COLO668 (cell line): ENCODE measurements around the gene SPEG.

ENCODE experiments used
- DNase-seq: peaks from one replicate; lab custom pipeline; 2025; ENCODE audit not compliant: unreplicated experiment; lab: John Stamatoyannopoulos, UW

SPEG gene

DNA sequence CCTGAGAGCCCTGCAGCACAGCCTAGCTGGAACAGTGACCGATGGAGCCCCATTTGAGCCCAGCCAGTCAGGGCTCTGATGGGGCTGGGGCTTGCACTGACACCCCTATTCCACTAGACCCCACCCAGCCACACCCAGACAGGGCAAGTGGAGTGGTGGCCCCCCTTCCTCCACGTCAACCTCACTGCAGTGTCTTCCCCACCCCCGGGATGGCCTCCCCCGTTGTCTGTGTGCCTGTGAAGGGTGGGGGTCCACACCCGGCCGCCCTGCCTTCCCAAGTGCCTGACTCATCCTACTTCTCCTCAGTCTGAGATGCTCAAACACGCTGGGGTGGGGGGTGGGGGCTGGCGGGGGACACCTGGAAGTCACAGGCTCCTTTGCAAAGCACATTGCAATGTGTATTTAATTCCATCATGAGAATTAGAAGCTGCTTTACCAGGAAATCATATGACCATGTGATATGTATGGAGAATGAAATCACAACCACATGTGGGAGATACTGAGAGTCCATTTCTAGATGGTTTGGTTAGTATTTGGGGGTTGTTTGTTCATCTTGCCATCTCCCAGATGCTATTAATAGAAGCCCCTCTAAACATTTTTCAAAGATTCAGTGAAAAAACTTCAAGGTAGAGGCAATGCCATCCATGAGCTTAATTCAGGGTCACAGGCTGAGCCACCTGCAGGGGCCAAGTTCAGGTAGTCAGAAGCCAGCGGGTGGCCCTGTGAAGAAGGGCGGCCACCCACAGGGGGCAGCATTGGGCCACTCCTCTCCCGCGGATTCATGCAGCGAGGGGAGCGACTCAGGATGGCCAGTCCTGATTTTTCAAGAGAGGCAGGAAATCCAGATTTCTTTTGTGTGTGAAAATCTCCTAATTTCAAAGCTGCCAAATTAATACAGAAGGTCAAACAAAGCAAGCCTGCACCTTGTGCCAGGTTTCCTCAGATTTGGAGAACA, 41.3 kb downstream of the SPEG start:
- DNase-seq = peak; percentile 67

DNA sequence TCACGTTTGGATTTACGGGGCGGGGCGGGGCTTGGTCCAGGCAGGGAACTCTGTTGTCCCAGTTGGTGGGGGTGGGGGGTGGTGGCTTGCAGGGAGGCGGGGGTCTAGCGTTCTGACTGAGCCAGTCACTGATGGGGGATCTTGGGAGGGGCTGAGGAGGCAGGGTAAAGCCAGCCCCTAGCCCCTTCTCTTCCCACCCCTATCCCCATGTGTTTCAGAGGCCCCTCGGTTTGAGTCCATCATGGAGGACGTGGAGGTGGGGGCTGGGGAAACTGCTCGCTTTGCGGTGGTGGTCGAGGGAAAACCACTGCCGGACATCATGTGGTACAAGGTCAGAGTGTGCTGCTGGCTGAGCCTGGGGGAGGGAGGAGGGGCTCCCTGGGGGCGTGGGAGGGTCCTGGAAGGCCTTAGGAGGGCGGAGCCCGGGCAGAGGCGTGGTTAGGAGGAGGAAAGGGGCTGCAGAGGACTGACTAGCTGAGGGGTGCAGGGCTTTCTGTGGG, 42.1 kb downstream of the SPEG start:
- DNase-seq = no peak

DNA sequence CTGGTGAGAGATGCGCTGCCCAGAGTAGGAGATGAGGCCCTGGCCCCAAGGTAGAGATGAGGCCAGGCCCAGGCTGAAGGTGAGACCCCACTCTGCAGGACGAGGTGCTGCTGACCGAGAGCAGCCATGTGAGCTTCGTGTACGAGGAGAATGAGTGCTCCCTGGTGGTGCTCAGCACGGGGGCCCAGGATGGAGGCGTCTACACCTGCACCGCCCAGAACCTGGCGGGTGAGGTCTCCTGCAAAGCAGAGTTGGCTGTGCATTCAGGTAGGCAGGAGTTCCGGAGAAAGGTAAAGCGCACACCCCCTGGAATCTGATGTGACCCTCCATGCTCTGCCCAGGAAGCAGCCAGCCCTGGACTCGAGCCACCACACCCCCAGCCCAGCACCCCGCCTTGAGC, 42.5 kb downstream of the SPEG start:
- no peak for DNase-seq

DNA sequence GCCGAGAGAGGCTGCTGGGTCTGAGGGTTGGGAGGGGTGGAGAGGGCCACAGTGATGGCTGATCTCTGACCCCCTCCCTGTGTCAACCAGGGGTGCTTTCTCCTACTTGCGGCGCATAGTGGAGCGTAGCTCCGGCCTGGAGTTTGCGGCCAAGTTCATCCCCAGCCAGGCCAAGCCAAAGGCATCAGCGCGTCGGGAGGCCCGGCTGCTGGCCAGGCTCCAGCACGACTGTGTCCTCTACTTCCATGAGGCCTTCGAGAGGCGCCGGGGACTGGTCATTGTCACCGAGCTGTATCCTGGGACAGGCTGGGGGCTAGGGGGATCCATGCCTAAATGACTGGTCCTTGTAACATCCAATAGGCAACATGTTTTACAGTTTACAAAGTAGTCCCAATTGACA, 43.2 kb downstream of the SPEG start:
- no peak for DNase-seq

DNA sequence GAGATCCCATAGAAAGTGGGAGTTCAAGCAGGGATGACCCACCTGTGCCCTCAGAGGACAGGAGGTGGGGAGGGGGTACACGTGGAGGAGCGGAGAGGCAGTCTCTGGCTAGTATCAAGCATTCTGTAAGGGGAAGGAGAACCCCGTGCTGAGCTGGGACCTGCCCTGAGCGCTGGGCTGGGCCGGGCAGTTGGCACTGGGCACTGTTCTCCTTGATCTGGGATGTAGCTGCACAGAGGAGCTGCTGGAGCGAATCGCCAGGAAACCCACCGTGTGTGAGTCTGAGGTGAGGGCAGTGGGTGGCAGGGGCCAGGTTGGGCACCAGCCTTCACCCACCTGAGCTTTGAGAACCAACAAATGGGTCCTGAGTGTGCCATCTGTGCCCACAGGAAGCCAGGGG, 44.3 kb downstream of the SPEG start:
- no peak for DNase-seq

DNA sequence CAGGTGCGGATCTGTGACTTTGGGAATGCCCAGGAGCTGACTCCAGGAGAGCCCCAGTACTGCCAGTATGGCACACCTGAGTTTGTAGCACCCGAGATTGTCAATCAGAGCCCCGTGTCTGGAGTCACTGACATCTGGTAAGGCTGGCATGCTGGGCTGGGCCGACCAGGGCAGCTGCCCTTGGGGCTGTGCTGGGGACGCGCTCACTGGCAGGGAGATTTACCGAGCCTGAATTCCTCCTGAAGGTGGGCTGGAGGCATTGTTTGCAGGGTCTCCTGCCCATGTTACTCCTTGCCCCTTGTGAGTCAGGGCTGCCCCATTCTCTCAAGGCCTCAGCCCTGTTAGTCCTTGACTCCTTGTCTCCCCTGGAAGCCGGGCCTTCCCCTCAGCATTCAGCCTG, 45.4 kb downstream of the SPEG start:
- no peak for DNase-seq

DNA sequence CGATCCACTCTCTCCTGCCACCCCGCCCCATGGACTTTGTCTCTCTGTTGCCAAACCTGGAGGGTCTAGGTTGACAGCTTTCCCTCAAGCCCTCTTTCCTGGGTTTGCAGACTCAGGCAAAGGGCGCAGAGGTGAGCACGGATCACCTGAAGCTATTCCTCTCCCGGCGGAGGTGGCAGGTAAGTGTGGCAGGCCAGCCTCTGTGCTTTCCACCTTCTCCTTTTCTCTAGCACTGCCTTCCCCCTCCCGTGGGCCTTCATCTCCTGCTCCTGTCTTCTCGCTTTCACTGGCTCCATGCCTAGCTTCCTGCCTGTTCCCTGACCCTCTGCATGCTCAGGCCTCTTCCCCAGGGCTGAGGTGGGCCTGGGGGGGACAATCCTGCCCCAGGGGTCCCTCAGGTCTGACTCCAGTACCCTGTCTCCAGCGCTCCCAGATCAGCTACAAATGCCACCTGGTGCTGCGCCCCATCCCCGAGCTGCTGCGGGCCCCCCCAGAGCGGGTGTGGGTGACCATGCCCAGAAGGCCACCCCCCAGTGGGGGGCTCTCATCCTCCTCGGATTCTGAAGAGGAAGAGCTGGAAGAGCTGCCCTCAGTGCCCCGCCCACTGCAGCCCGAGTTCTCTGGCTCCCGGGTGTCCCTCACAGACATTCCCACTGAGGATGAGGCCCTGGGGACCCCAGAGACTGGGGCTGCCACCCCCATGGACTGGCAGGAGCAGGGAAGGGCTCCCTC, 48.2 kb downstream of the SPEG start:
- DNase-seq = no peak

DNA sequence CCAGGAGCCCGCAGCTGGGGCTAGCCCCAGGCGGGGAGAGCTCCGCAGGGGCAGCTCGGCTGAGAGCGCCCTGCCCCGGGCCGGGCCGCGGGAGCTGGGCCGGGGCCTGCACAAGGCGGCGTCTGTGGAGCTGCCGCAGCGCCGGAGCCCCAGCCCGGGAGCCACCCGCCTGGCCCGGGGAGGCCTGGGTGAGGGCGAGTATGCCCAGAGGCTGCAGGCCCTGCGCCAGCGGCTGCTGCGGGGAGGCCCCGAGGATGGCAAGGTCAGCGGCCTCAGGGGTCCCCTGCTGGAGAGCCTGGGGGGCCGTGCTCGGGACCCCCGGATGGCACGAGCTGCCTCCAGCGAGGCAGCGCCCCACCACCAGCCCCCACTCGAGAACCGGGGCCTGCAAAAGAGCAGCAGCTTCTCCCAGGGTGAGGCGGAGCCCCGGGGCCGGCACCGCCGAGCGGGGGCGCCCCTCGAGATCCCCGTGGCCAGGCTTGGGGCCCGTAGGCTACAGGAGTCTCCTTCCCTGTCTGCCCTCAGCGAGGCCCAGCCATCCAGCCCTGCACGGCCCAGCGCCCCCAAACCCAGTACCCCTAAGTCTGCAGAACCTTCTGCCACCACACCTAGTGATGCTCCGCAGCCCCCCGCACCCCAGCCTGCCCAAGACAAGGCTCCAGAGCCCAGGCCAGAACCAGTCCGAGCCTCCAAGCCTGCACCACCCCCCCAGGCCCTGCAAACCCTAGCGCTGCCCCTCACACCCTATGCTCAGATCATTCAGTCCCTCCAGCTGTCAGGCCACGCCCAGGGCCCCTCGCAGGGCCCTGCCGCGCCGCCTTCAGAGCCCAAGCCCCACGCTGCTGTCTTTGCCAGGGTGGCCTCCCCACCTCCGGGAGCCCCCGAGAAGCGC, 49.1 kb downstream of the SPEG start:
- DNase-seq = no peak

DNA sequence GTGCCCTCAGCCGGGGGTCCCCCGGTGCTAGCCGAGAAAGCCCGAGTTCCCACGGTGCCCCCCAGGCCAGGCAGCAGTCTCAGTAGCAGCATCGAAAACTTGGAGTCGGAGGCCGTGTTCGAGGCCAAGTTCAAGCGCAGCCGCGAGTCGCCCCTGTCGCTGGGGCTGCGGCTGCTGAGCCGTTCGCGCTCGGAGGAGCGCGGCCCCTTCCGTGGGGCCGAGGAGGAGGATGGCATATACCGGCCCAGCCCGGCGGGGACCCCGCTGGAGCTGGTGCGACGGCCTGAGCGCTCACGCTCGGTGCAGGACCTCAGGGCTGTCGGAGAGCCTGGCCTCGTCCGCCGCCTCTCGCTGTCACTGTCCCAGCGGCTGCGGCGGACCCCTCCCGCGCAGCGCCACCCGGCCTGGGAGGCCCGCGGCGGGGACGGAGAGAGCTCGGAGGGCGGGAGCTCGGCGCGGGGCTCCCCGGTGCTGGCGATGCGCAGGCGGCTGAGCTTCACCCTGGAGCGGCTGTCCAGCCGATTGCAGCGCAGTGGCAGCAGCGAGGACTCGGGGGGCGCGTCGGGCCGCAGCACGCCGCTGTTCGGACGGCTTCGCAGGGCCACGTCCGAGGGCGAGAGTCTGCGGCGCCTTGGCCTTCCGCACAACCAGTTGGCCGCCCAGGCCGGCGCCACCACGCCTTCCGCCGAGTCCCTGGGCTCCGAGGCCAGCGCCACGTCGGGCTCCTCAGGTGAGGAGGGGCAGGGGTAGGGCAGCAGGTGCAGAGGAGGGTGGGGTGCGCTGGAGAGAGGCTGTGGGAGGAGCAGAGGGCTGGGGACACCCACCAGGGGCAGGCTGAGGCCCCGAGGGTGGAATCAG, 49.9 kb downstream of the SPEG start:
- peak; percentile 28 for DNase-seq

DNA sequence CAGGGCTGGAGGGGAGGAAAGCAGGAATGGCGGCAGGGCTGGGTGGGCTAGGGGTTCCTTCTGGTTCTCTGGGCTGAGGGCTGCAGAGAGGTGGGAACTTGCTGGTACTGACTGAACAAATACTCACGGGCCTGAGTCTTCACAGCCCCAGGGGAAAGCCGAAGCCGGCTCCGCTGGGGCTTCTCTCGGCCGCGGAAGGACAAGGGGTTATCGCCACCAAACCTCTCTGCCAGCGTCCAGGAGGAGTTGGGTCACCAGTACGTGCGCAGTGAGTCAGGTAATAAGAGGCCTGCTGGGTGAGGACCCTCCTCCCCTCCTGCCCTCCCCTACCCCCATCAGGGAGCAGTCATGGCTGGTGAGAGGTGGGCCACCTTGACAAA, 50.5 kb downstream of the SPEG start:
- DNase-seq = no peak

DNA sequence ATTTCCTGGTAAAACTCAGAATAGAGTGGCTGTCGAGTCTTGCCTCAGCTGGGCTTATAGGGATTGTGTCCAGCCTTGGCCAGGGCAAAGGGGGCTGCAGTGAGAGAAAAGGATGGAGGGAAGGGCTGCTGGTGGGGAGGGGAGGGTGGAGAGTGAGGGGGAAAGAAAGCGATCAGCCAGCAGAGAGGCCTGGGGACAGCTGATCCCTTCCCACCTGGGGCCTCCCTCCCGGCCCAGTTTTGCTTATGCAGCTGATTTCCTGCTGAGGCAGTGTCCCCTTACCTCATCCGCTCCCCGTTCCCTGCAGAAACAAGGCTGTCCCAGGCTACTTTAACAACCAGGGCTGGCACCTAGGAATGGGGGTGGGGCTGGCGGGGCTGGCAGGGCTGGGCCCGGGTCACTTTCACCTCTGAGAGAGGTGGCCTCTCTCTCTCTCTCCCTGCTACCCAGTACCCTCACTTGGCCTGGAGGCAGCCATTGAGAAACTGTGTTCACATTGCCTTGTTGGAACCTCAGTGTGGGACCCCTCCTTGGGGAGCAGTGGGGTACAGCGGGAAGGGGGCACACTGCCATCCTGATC, 51.8 kb downstream of the SPEG start:
- DNase-seq = peak; percentile 14

DNA sequence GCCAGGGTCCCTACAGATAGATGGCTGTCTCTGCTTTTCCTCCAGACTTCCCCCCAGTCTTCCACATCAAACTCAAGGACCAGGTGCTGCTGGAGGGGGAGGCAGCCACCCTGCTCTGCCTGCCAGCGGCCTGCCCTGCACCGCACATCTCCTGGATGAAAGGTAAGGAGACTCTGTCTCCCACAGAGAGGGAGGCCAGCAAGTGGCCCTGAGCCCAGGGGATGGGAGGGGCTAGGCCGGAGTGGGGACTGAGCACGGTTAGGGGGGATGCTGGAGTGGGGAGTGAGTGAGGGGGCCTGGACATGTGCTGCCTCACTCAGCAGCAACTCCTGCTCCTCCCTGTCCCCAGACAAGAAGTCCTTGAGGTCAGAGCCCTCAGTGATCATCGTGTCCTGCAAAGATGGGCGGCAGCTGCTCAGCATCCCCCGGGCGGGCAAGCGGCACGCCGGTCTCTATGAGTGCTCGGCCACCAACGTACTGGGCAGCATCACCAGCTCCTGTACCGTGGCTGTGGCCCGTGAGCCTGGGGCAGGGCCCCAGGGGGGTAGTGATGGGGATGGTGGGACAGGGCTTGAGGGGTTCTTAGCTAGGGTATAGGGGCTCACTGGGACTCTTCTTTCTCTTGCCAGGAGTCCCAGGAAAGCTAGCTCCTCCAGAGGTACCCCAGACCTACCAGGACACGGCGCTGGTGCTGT, 53.7 kb downstream of the SPEG start:
- no peak for DNase-seq

DNA sequence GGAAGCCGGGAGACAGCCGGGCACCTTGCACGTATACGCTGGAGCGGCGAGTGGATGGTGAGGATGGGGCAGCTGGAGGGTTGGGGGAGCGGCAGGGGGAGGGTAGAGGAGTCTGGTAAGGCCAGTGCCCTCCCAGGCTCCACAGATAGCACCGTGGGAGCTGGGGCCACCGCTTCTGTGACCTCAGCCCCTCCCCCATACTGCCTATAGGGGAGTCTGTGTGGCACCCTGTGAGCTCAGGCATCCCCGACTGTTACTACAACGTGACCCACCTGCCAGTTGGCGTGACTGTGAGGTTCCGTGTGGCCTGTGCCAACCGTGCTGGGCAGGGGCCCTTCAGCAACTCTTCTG, 54.2 kb downstream of the SPEG start:
- no peak for DNase-seq

DNA sequence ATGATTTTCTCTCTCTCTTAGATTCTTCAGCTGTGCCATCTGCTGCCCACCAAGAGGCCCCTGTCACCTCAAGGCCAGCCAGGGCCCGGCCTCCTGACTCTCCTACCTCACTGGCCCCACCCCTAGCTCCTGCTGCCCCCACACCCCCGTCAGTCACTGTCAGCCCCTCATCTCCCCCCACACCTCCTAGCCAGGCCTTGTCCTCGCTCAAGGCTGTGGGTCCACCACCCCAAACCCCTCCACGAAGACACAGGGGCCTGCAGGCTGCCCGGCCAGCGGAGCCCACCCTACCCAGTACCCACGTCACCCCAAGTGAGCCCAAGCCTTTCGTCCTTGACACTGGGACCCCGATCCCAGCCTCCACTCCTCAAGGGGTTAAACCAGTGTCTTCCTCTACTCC, 54.7 kb downstream of the SPEG start:
- no peak for DNase-seq

DNA sequence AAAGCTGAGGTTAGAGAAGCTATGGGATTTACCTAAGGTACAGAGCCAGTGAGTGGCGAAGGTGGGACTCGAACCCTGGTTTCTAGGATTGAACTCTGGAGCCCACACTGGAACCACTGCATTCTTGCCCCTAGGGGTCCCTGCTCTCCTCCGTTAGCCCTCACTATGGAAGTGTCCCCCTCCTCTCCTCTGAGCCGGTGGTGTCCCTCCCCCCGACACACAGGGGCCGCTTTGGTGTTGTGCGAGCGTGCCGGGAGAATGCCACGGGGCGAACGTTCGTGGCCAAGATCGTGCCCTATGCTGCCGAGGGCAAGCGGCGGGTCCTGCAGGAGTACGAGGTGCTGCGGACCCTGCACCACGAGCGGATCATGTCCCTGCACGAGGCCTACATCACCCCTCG, 55.5 kb downstream of the SPEG start:
- DNase-seq = no peak

DNA sequence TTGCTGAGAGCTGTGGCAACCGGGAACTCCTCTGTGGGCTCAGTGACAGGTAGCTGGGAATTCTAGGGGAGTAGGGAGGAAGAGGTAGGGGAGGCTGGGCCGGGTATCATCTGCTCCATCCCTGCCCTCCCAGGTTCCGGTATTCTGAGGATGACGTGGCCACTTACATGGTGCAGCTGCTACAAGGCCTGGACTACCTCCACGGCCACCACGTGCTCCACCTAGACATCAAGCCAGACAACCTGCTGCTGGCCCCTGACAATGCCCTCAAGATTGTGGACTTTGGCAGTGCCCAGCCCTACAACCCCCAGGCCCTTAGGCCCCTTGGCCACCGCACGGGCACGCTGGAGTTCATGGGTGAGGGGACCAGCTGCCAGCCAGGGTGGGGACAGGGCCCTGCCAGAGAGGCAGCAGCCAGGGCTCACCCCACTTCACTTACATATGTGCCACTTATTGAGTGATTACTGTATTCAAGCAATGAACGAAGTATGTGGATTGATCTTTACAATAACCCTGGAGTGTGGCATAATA, 56.0 kb downstream of the SPEG start:
- peak; percentile 36 for DNase-seq

DNA sequence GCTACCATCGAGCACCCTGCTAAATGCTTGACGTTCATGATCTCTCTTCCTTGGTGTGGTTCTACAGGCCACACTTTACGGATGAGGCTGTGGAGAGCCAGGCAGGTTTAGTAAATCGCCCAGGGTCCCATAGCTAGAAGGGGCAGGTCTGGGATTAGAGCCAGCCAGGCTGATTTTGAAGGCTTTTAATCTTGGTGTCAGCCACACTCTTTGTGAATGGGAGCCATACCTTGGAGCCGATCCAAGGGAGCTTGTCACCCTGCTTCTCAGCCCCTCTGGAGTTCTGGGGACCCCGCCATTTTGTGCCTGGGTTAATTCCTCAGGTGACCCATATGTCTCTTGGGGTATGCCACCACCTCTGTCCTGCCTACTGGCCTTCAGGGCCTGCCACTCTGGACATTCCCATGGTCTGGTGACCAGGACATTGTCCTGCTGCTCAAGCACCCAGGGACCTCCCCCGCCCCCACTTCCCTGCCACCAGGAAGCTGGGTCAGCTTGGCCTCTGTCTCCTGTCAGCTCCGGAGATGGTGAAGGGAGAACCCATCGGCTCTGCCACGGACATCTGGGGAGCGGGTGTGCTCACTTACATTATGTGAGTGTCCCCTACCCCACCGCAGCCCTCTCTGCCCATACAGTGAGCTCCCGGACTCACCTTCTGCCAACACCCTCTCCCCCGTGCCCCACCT, 56.8 kb downstream of the SPEG start:
- DNase-seq = no peak

DNA sequence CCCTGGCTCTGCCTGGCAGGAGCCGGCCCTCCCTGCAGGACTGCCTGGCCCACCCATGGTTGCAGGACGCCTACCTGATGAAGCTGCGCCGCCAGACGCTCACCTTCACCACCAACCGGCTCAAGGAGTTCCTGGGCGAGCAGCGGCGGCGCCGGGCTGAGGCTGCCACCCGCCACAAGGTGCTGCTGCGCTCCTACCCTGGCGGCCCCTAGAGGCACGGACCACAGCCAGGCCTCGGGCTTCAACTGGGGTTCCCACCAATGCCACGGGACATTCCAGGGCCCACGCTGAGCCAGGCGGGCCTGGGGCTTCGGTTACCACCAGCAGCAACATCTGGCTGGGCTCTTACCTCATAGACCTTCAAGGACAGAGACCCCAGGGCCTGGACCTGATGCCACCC, 57.9 kb downstream of the SPEG start:
- DNase-seq = no peak

DNA sequence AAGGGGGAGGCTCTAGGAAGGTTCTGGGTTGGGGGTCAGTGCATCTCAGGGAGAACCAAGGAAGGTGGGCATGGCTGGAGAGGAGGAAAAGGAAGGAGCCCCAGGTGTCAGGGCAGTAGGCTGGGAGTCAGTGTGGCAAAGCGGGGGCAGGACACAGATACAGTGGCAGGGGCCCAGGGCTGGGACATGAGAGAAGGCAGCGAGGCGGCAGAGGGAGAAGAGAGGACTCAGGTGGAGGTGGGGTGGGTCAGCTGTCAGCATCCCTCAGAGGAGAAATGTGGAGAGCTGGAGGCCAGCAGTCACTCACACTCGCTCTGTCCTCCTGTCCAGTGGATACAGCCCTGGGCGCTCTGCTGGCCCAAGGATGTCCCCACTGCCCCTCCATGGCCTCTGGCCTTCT, 58.4 kb downstream of the SPEG start:
- no peak for DNase-seq
